ENCODE data around the gene TMEM131. TPM values are rescaled to one million over a fixed set of nuclear protein-coding genes. Genes with fewer than 3 reads are reported as not detected.

The TMEM131 gene
- total and polyA plus RNA-seq, 7 experiments from 2014 or later: 10.6 to 46.4 (median 40.5) TPM

DNA sequence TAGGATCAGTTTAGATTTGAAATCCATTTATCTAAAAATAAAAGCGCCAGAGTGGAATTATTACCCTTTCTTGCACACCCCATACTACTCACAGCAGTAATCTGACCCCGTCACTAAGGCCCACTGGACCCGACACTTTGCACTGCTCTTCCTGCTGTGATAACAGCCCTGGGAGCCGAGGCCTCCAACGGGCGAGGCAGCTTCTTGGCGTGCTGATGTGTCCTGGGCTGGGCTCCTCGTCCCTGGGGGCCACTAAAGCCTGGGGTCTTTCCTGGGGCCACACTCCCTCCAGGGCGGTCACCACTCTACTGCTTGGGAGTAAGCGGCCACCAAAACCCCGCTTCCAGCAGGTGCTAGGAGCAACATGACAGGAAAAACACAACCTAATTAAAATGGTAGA, 220.7 kb downstream of the TMEM131 start:
- intact Hi-C loops (cut with micrococcal nuclease): no loop called here
- no peak overlapping the region for H3K4me3 ChIP-seq (ENCODE audit: low read length)
- peaks cover 0 to 8% (median 5%) of the 10 kb centered on the region in 7 donors for H3K4me1 Mint-ChIP-seq
- H3K27me3 Mint-ChIP-seq: no peaks in the 10 kb centered on the region
- H3K27me3 ChIP-seq (ENCODE audit: control insufficient read depth in 2 of 2, insufficient read depth in 2 of 2, low read length in 2 of 2): no peaks in the 10 kb centered on the region
- peaks cover 0 to 35% (median 0%) of the 10 kb centered on the region in 3 experiments for H3K36me3 ChIP-seq (ENCODE audit: control insufficient read depth in 2 of 3, insufficient read depth in 3 of 3, low read length in 3 of 3)
- no peak overlapping the region for H3K27ac ChIP-seq (ENCODE audit: low read depth, low read length)
- no peaks in the 10 kb centered on the region for H3K4me1 ChIP-seq (ENCODE audit: control insufficient read depth in 2 of 2, insufficient read depth in 2 of 2, low read length in 2 of 2)
- no peak for ATAC-seq
- ChIA-PET POLR2A (interaction anchor here (0.5 kb wide), 1 partner anchor 134 kb away, joined by 4 read pairs; no protein-coding TSS in a partner anchor), CTCF (interaction anchor here (1.7 kb wide), 1 partner anchor 75 kb away, joined by 5 read pairs; no protein-coding TSS in a partner anchor)
- H3K36me3 Mint-ChIP-seq: peaks cover 5 to 56% (median 13%) of the 10 kb centered on the region in 5 donors
- no peak for DNase-seq
- H3K9me3 Mint-ChIP-seq: peaks cover 0 to 3% (median 0%) of the 10 kb centered on the region in 11 donors
- H3K9me3 ChIP-seq (ENCODE audit: control insufficient read depth in 2 of 3, low read length in 3 of 3): no peaks in the 10 kb centered on the region
- H3K4me3 Mint-ChIP-seq: no peak overlapping the region
- H3K27ac Mint-ChIP-seq: peak overlapping the region in 1 of 9 donors; percentile 32

DNA sequence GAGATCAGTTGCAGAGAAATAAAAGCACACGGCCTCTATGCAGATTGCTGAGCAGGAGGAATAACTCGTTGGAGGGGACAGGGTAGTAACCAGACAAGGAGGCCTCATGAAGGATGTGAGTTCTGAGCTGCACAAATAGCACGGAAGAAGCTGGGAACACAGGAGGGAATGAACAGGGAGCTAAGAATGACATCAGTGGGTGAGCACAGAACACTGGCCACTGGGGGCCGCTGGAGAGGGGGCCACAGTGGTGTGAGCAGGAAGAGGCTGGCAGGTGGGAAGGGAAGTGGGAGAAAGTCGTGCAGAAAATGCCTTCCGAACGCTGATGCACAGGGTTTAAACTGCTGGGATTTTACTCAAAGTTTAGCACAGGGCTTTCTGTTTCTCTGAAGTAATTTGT, 221.3 kb downstream of the TMEM131 start:
- H3K4me3 Mint-ChIP-seq: no peak overlapping the region
- Histone ChIP-seq H3K4me3 (ENCODE audit: low read length) (no peak overlapping the region), H3K4me1 (ENCODE audit: control insufficient read depth in 2 of 2, insufficient read depth in 2 of 2, low read length in 2 of 2) (no peaks in the 10 kb centered on the region), H3K27ac (ENCODE audit: low read depth, low read length) (no peak overlapping the region), H3K27me3 (ENCODE audit: control insufficient read depth in 2 of 2, insufficient read depth in 2 of 2, low read length in 2 of 2) (no peaks in the 10 kb centered on the region), H3K9me3 (ENCODE audit: control insufficient read depth in 2 of 3, low read length in 3 of 3) (no peaks in the 10 kb centered on the region), H3K36me3 (ENCODE audit: control insufficient read depth in 2 of 3, insufficient read depth in 3 of 3, low read length in 3 of 3) (peaks cover 0 to 35% (median 0%) of the 10 kb centered on the region in 3 experiments)
- H3K27ac Mint-ChIP-seq: peak overlapping the region in 4 of 9 donors; percentile 32 to 90 (median 35)
- intact Hi-C loops (cut with micrococcal nuclease): no loop called here
- no peaks in the 10 kb centered on the region for H3K27me3 Mint-ChIP-seq
- ChIA-PET POLR2A (no interaction called here), CTCF (interaction anchor here (1.7 kb wide), 1 partner anchor 75 kb away, joined by 5 read pairs; no protein-coding TSS in a partner anchor)
- ATAC-seq: no peak
- peaks cover 0 to 8% (median 5%) of the 10 kb centered on the region in 7 donors for H3K4me1 Mint-ChIP-seq
- DNase-seq: no peak
- peaks cover 0 to 3% (median 0%) of the 10 kb centered on the region in 11 donors for H3K9me3 Mint-ChIP-seq
- peaks cover 5 to 54% (median 13%) of the 10 kb centered on the region in 5 donors for H3K36me3 Mint-ChIP-seq

DNA sequence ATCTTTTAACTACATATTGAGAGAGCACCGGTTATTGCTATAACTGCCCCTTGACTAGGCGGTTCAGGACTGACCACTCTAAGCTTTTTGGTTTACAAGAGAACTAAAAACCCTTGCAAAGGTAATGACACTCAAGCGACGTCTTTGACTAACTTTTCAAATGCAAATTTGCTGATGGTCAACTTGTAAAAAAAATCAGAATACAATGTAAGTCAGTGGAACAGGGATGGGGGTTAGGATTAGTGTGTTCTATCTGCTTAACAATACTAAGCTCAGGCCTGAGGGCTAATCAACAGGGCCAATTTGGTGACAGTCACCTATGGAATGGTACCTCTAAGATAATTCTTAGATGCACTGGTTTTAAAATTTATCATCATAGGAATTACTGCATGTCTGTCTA, 225.3 kb downstream of the TMEM131 start:
- peak overlapping the region in 1 of 9 donors; percentile 16 for H3K27ac Mint-ChIP-seq
- POLR2A ChIA-PET: interaction anchor here (0.6 kb wide), 1 partner anchor 173 kb away, joined by 3 read pairs; no protein-coding TSS in a partner anchor
- Histone ChIP-seq H3K9me3 (ENCODE audit: control insufficient read depth in 2 of 3, low read length in 3 of 3) (no peaks in the 10 kb centered on the region), H3K36me3 (ENCODE audit: control insufficient read depth in 2 of 3, insufficient read depth in 3 of 3, low read length in 3 of 3) (peaks cover 0 to 45% (median 6%) of the 10 kb centered on the region in 3 experiments), H3K4me3 (ENCODE audit: low read length) (no peak overlapping the region), H3K27ac (ENCODE audit: low read depth, low read length) (no peak overlapping the region), H3K27me3 (ENCODE audit: control insufficient read depth in 2 of 2, insufficient read depth in 2 of 2, low read length in 2 of 2) (no peaks in the 10 kb centered on the region), H3K4me1 (ENCODE audit: control insufficient read depth in 2 of 2, insufficient read depth in 2 of 2, low read length in 2 of 2) (no peaks in the 10 kb centered on the region)
- ATAC-seq (no peak), DNase-seq (no peak)
- H3K4me3 Mint-ChIP-seq: no peak overlapping the region
- CTCF ChIA-PET: interaction anchor here (0.8 kb wide), 1 partner anchor 23 kb away, joined by 3 read pairs; no protein-coding TSS in a partner anchor
- peaks cover 1 to 39% (median 9%) of the 10 kb centered on the region in 5 donors for H3K36me3 Mint-ChIP-seq
- intact Hi-C loops (cut with micrococcal nuclease): no loop called here
- H3K27me3 Mint-ChIP-seq: no peaks in the 10 kb centered on the region
- peaks cover 0 to 12% (median 5%) of the 10 kb centered on the region in 7 donors for H3K4me1 Mint-ChIP-seq
- H3K9me3 Mint-ChIP-seq: no peaks in the 10 kb centered on the region

DNA sequence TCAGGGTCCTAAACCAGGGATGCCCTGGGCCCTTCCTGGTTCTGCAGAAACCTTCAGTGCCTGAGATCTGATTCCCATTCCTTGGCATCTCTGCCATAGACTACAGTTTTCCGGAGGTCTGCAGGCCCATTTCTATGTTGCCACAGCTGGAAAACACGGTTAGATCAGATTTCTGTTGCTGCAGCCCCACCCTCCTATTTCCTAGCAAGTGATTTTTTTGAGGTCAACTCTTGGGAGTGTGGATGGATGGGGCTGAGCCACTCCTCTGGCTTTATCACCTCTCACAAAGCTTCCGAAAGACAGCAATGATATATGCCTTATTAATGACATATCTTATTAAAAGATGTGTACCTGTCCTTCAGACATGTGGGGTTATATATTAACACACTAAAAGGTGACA, 226.0 kb downstream of the TMEM131 start:
- H3K9me3 ChIP-seq (ENCODE audit: control insufficient read depth in 2 of 3, low read length in 3 of 3): no peaks in the 10 kb centered on the region
- no peaks in the 10 kb centered on the region for H3K4me1 ChIP-seq (ENCODE audit: control insufficient read depth in 2 of 2, insufficient read depth in 2 of 2, low read length in 2 of 2)
- ATAC-seq: no peak
- no peak overlapping the region for H3K27ac ChIP-seq (ENCODE audit: low read depth, low read length)
- H3K36me3 ChIP-seq (ENCODE audit: control insufficient read depth in 2 of 3, insufficient read depth in 3 of 3, low read length in 3 of 3): peaks cover 0 to 45% (median 6%) of the 10 kb centered on the region in 3 experiments
- no peaks in the 10 kb centered on the region for H3K27me3 ChIP-seq (ENCODE audit: control insufficient read depth in 2 of 2, insufficient read depth in 2 of 2, low read length in 2 of 2)
- Mint-ChIP-seq H3K4me3 (no peak overlapping the region), H3K9me3 (no peaks in the 10 kb centered on the region), H3K4me1 (peaks cover 0 to 12% (median 5%) of the 10 kb centered on the region in 7 donors), H3K27ac (no peak overlapping the region), H3K36me3 (peaks cover 5 to 39% (median 10%) of the 10 kb centered on the region in 5 donors), H3K27me3 (no peaks in the 10 kb centered on the region)
- intact Hi-C loops (cut with micrococcal nuclease): no loop called here
- no peak for DNase-seq
- POLR2A ChIA-PET: interaction anchor here (0.6 kb wide), 1 partner anchor 173 kb away, joined by 3 read pairs; no protein-coding TSS in a partner anchor
- H3K4me3 ChIP-seq (ENCODE audit: low read length): no peak overlapping the region
- CTCF ChIA-PET: interaction anchor here (0.8 kb wide), 1 partner anchor 22 kb away, joined by 3 read pairs; no protein-coding TSS in a partner anchor

DNA sequence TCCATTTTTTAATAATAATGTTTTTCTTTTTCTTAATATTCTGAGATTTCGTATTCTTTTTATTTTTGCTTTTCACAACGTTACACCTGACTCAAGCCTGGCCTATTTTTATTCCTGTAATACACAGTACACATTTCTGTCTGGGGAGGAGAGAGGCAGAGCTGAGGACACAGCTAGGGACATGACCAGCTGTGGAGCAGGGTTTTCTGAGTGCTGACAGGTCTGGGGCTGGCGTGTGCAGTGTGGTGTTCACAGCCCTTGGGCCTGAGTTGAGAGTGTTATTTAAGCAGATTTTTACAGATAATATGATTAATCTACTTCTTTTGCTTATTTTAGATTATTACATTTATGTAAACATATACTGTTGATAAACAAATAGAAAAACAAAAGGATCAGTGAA, 226.4 kb downstream of the TMEM131 start:
- CTCF ChIA-PET: no interaction called here
- Mint-ChIP-seq H3K27ac (no peak overlapping the region), H3K9me3 (no peaks in the 10 kb centered on the region), H3K36me3 (peaks cover 5 to 36% (median 8%) of the 10 kb centered on the region in 5 donors), H3K4me3 (no peak overlapping the region), H3K27me3 (no peaks in the 10 kb centered on the region), H3K4me1 (peaks cover 0 to 8% (median 5%) of the 10 kb centered on the region in 7 donors)
- intact Hi-C loops (cut with micrococcal nuclease): no loop called here
- Histone ChIP-seq H3K36me3 (ENCODE audit: control insufficient read depth in 2 of 3, insufficient read depth in 3 of 3, low read length in 3 of 3) (peaks cover 0 to 45% (median 6%) of the 10 kb centered on the region in 3 experiments), H3K4me3 (ENCODE audit: low read length) (no peak overlapping the region), H3K27me3 (ENCODE audit: control insufficient read depth in 2 of 2, insufficient read depth in 2 of 2, low read length in 2 of 2) (no peaks in the 10 kb centered on the region), H3K27ac (ENCODE audit: low read depth, low read length) (no peak overlapping the region), H3K4me1 (ENCODE audit: control insufficient read depth in 2 of 2, insufficient read depth in 2 of 2, low read length in 2 of 2) (no peaks in the 10 kb centered on the region), H3K9me3 (ENCODE audit: control insufficient read depth in 2 of 3, low read length in 3 of 3) (no peaks in the 10 kb centered on the region)
- POLR2A ChIA-PET: no interaction called here
- ATAC-seq (no peak), DNase-seq (no peak)

DNA sequence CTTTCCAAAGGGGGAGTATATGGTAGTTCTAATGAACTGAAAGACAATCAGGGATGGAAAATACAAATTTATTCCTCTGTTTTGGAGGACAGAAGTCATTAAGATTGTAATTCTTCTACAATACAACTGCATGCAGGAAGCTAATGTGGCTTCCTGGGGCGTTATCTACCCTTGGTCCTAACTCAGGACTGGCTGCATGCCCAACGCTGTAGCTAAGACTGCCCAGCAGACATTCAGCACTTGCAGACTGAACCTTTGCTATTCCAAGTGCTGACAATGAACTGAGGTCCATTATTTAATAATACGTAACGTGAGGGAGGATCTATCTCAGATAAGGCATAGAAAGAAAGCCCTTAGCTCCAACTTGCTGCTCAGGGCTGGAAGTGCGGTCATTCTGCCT, 229.2 kb downstream of the TMEM131 start:
- ChIA-PET CTCF (interaction anchor here (1.4 kb wide), 1 partner anchor 26 kb away, joined by 6 read pairs; no protein-coding TSS in a partner anchor), POLR2A (no interaction called here)
- Mint-ChIP-seq H3K4me3 (no peak overlapping the region), H3K4me1 (peaks cover 11 to 27% (median 13%) of the 10 kb centered on the region in 7 donors), H3K27ac (peak overlapping the region in 2 of 9 donors; percentile 49 to 75), H3K36me3 (peaks cover 5 to 35% (median 7%) of the 10 kb centered on the region in 5 donors), H3K27me3 (no peaks in the 10 kb centered on the region), H3K9me3 (no peaks in the 10 kb centered on the region)
- ATAC-seq: no peak
- Histone ChIP-seq H3K27ac (ENCODE audit: low read depth, low read length) (no peak overlapping the region), H3K9me3 (ENCODE audit: control insufficient read depth in 2 of 3, low read length in 3 of 3) (no peaks in the 10 kb centered on the region), H3K36me3 (ENCODE audit: control insufficient read depth in 2 of 3, insufficient read depth in 3 of 3, low read length in 3 of 3) (peaks cover 0 to 54% (median 6%) of the 10 kb centered on the region in 3 experiments), H3K4me3 (ENCODE audit: low read length) (no peak overlapping the region), H3K4me1 (ENCODE audit: control insufficient read depth in 2 of 2, insufficient read depth in 2 of 2, low read length in 2 of 2) (peaks cover 0 to 5% of the 10 kb centered on the region in 2 donors), H3K27me3 (ENCODE audit: control insufficient read depth in 2 of 2, insufficient read depth in 2 of 2, low read length in 2 of 2) (no peaks in the 10 kb centered on the region)
- intact Hi-C loops (cut with micrococcal nuclease): no loop called here
- DNase-seq: no peak

Data from naive thymus-derived CD4-positive, alpha-beta T cell (primary cell).